Measurements from ENCODE around the gene ACOX3.
"Not testable (repeated sequence)": the region's sequence is repeated elsewhere in the genome, so short reads cannot be mapped to it uniquely, and the experiment has no call there.

ACOX3 gene

GRCh38 chr4:8440492-8441311, at the start of gene ACOX3, which contains the start of gene TRMT44:
Gene ACOX3 (minus strand): TSS chr4:8440723. CDS start chr4:8416521, 24,202 bp downstream.
Gene TRMT44 (plus strand): TSS chr4:8440777. CDS start chr4:8440823, 46 bp downstream.
- DNase-seq (ENCODE audit: low read depth): peak; percentile 89

GRCh38 chr4:8488791-8489369, 48.4 kb upstream of the ACOX3 start:
- DNase-seq (ENCODE audit: low read depth): no peak

- not testable (repeated sequence) for DNase-seq (ENCODE audit: low read depth)
These were observed 46.1 kb upstream of the ACOX3 start for GRCh38 chr4:8486643-8487042.

GRCh38 chr4:8480221-8480620, 39.7 kb upstream of the ACOX3 start:
- no peak for DNase-seq (ENCODE audit: low read depth)

- DNase-seq (ENCODE audit: low read depth): no peak
These were observed 38.5 kb upstream of the ACOX3 start for GRCh38 chr4:8478801-8479744.

- DNase-seq (ENCODE audit: low read depth): no peak
These were observed 37.8 kb upstream of the ACOX3 start for GRCh38 chr4:8478371-8478770.

GRCh38 chr4:8477676-8478075, 37.2 kb upstream of the ACOX3 start:
- DNase-seq (ENCODE audit: low read depth): no peak

GRCh38 chr4:8477095-8477635, 36.6 kb upstream of the ACOX3 start:
- no peak for DNase-seq (ENCODE audit: low read depth)

GRCh38 chr4:8475751-8476575, 35.4 kb upstream of the ACOX3 start:
- DNase-seq (ENCODE audit: low read depth): no peak

GRCh38 chr4:8474856-8475255, 34.3 kb upstream of the ACOX3 start:
- DNase-seq (ENCODE audit: low read depth): no peak

GRCh38 chr4:8473920-8474590, 33.5 kb upstream of the ACOX3 start:
- no peak for DNase-seq (ENCODE audit: low read depth)

GRCh38 chr4:8473198-8473919, 32.8 kb upstream of the ACOX3 start:
- no peak for DNase-seq (ENCODE audit: low read depth)

GRCh38 chr4:8472689-8473197, 32.2 kb upstream of the ACOX3 start:
- DNase-seq (ENCODE audit: low read depth): no peak

GRCh38 chr4:8472158-8472688, 31.7 kb upstream of the ACOX3 start:
- DNase-seq (ENCODE audit: low read depth): no peak

GRCh38 chr4:8471211-8471875, 30.8 kb upstream of the ACOX3 start:
- DNase-seq (ENCODE audit: low read depth): no peak

GRCh38 chr4:8470451-8471024, 30.0 kb upstream of the ACOX3 start:
- DNase-seq (ENCODE audit: low read depth): no peak

- DNase-seq (ENCODE audit: low read depth): no peak
These were observed 29.0 kb upstream of the ACOX3 start for GRCh38 chr4:8469550-8469949.

GRCh38 chr4:8468746-8469535, 28.4 kb upstream of the ACOX3 start:
- DNase-seq (ENCODE audit: low read depth): peak; percentile 17
